ENCODE data around the gene C16orf92. TPM values are rescaled to one million over a fixed set of nuclear protein-coding genes. Genes with fewer than 3 reads are reported as not detected.

Gene C16orf92
- total and polyA plus RNA-seq, 12 donors = not detected

DNA sequence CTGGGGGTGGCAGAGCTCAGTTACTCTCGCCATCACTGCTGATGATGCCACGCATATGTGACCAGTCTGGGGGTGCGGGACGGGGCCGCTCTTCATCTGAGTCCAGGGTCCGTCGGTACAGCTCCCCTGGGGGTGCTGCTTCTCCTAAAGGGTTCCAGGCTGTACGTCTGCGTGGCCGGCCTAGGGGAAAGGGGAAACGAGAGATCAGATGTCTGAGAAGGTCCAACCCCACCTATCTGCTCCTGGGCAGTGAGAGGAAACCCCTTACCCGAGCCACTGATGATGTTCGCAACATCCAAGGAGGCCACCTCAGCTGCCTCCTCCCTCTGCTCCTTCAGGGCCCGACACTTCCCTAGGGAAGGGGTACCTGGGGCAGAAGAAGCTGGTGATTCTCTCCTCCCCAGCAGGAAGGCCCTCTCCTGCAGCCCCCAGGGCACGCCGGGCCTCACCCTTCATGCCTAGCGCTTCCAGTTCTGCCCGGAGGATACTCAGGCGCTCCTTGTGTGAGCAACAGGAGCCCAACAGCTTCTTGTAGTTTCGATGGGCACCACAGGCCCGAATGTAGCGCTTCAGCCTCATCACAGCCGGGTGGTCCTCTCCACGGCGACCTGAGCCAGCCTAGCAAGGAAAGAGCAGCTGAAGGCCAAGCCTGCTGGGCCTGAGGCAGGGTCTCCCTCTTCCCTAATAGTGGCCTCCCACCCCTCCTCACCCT, 29.7 kb upstream of the C16orf92 start:
- no peak for DNase-seq
- TF ChIP-seq, protein P1, sequence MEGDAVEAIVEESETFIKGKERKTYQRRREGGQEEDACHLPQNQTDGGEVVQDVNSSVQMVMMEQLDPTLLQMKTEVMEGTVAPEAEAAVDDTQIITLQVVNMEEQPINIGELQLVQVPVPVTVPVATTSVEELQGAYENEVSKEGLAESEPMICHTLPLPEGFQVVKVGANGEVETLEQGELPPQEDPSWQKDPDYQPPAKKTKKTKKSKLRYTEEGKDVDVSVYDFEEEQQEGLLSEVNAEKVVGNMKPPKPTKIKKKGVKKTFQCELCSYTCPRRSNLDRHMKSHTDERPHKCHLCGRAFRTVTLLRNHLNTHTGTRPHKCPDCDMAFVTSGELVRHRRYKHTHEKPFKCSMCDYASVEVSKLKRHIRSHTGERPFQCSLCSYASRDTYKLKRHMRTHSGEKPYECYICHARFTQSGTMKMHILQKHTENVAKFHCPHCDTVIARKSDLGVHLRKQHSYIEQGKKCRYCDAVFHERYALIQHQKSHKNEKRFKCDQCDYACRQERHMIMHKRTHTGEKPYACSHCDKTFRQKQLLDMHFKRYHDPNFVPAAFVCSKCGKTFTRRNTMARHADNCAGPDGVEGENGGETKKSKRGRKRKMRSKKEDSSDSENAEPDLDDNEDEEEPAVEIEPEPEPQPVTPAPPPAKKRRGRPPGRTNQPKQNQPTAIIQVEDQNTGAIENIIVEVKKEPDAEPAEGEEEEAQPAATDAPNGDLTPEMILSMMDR (IDR thresholded peaks at IDR 0.05) = no peak
- no peak for TF ChIP-seq POLR2A (IDR thresholded peaks at IDR 0.05)
- Histone ChIP-seq H3K4me3 (no peak overlapping the region), H3K27ac (peak overlapping the region in 1 of 5 donors; percentile 5), H3K9me3 (replicated peaks in 1 of 3) (no peaks in the 10 kb centered on the region), H3K27me3 (no peaks in the 10 kb centered on the region), H3K4me1 (replicated peaks in 1 of 2) (peaks cover 17 to 24% of the 10 kb centered on the region in 2 donors), H3K36me3 (replicated peaks in 1 of 2) (peaks cover 0 to 51% of the 10 kb centered on the region in 2 donors)
- WGBS, 4 donors = 84 to 90% (median 89%) methylated on average over 16 to 25 of the region's 25 CpGs
- intact Hi-C loops (cut with DNase I) = loop anchor here in 1 of 2 donors (10.0 kb wide), 1 partner anchor 69 kb away; the partner anchor contains the start of gene KCTD13

DNA sequence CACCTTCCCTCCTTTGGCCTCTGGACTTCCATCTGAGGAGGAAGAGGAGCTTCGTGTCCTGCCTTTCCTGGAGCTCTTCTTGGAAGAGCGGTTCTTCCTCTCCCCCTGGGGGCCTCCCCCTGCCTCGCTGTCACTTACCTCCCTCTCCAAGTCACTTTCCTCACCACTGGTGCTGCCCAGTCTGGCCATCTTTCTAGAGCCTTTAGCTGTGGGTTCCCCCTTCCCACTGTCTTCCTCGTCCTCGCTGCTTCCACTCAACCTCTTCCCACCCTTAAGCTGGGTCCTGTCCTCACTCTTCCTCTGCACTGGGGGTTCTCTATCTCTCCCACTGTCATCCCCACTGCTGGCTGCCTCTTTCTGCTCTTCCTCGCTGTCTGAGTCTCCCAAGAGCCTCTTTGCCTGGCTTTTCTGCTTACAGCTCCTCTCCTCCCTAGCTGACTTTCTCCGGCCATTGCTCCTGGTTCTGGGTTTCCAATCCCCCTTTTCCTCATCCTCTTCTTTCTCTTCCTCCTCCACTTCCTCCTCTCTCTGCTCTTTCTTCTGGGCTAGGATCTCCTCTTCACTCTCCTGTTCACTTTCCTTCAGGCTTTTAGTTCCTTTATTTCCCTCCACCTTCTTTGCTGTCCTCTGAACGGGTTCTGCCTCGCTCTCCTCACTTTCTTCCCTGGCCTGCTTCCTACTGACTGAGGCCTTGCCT, 28.9 kb upstream of the C16orf92 start:
- intact Hi-C loops (cut with DNase I) = loop anchor here in 1 of 2 donors (10.0 kb wide), 1 partner anchor 69 kb away; the partner anchor contains the start of gene KCTD13
- Histone ChIP-seq H3K36me3 (replicated peaks in 1 of 2) (peaks cover 0 to 44% of the 10 kb centered on the region in 2 donors), H3K4me3 (no peak overlapping the region), H3K27me3 (no peaks in the 10 kb centered on the region), H3K27ac (peak overlapping the region in 1 of 5 donors; percentile 97), H3K9me3 (replicated peaks in 1 of 3) (no peaks in the 10 kb centered on the region), H3K4me1 (replicated peaks in 1 of 2) (peaks cover 17 to 24% of the 10 kb centered on the region in 2 donors)
- no peak for TF ChIP-seq POLR2A (IDR thresholded peaks at IDR 0.05)
- TF ChIP-seq, protein P1 (IDR thresholded peaks at IDR 0.05) = no peak
- WGBS, 4 donors = 82 to 88% (median 87%) methylated on average over 9 of the region's 9 CpGs
- DNase-seq = no peak

DNA sequence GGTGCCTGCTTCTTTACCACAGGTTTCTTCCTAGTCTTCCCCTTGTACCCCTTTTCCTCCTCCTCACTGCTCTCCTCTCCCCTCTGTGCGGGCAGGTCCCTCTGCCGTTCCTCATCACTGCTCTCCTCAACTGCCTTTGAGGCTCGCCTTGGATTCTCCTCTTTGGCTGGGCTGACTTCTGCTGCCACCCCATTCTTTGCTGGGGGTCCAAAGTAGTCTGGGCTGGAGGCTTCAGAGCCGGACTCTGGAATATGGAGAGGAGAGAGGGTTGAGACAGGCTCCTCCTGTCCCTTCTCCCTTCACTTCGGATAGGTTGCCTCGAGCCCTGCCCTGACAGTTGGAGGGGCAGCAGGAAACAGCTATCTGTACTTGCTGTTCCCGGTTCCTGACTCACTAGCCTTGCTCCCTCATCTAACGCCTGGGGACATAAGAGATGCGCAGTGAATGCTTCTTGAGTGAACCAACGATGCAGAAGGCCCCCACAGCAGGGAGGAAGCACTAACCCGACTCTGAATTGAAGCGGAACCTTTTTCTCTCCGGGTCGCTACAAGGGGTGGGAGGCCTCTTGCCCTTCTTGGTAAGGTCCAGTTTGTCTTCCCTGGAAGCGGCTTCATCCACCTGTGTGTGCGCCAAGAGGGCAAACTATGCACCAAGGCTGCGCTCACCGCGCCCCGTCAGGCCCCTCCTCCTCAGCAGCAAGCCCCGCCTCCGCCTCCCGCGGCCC, 28.2 kb upstream of the C16orf92 start:
- H3K27me3 ChIP-seq = no peaks in the 10 kb centered on the region
- TF ChIP-seq, protein P1 (IDR thresholded peaks at IDR 0.05) = no peak
- TF ChIP-seq POLR2A (IDR thresholded peaks at IDR 0.05) = no peak
- H3K9me3 ChIP-seq (replicated peaks in 1 of 3) = no peaks in the 10 kb centered on the region
- H3K4me1 ChIP-seq (replicated peaks in 1 of 2) = peaks cover 17 to 24% of the 10 kb centered on the region in 2 donors
- intact Hi-C loops (cut with DNase I) = loop anchor here in 1 of 2 donors (10.0 kb wide), 1 partner anchor 70 kb away; the partner anchor contains the start of gene KCTD13
- peaks cover 0 to 38% of the 10 kb centered on the region in 2 donors for H3K36me3 ChIP-seq (replicated peaks in 1 of 2)
- H3K27ac ChIP-seq = peak overlapping the region in 4 of 5 donors; percentile 84 to 97 (median 96)
- peak in 4 of 7 donors; percentile 27 to 63 (median 54) for DNase-seq
- peak overlapping the region in 3 of 4 donors; percentile 44 to 83 (median 58) for H3K4me3 ChIP-seq
- WGBS, 4 donors = 14 to 22% (median 15%) methylated on average over 15 to 24 of the region's 24 CpGs

Data from adrenal gland (tissue), 12 donors.